ENCODE measurements around the gene RPUSD1. TPM values are rescaled to one million over a fixed set of nuclear protein-coding genes. Genes with fewer than 3 reads are reported as not detected.

The RPUSD1 gene
- total and polyA plus RNA-seq, 2 of the 13 experiments (the other 11 are each of a cell fraction or from before 2014, with no cell fraction given): 13.1 to 26.2 TPM

GRCh38 chr16:830107-830870, 42.1 kb upstream of the RPUSD1 start:
- H4K20me1 ChIP-seq (ENCODE audit: insufficient read depth, low read length): no peaks in the 10 kb centered on the region
- BruUV-seq (replicated peaks): no TSS peak
- no peaks in the 10 kb centered on the region for H3K79me2 ChIP-seq (ENCODE audit: insufficient read depth, low read length)
- H3K36me3 ChIP-seq (replicated peaks in 1 of 2; ENCODE audit: control insufficient read depth in 1 of 2, insufficient read depth in 2 of 2, low read length in 2 of 2): no peaks in the 10 kb centered on the region
- no peak for DNase-seq (ENCODE audit: low spot score)
- no peak overlapping the region for H2AFZ ChIP-seq (ENCODE audit: low read length)
- TF ChIP-seq TOE1 (CRISPR knock-in tag; IDR thresholded peaks at IDR 0.05): no peak
- TF ChIP-seq PLSCR1 (CRISPR knock-in tag; IDR thresholded peaks at IDR 0.05; ENCODE audit: borderline replicate concordance): no peak
- no peak for TF ChIP-seq RBM39 (IDR thresholded peaks at IDR 0.05; ENCODE audit: low read depth, low read length, poor library complexity, severe bottlenecking)
- no peak for TF ChIP-seq ZNF691 (CRISPR knock-in tag; IDR thresholded peaks at IDR 0.05; ENCODE audit: borderline replicate concordance, low read depth)
- TF ChIP-seq BCL6 (CRISPR knock-in tag; IDR thresholded peaks at IDR 0.05): no peak
- no peak for TF ChIP-seq ZBTB33 (CRISPR knock-in tag; IDR thresholded peaks at IDR 0.05)
- no peak for TF ChIP-seq SMAD1 (CRISPR knock-in tag; IDR thresholded peaks at IDR 0.05; ENCODE audit: borderline replicate concordance, low read depth)
- TF ChIP-seq PRMT3 (CRISPR knock-in tag; IDR thresholded peaks at IDR 0.05; ENCODE audit: borderline replicate concordance, low read depth): no peak
- H3K4me3 ChIP-seq (replicated peaks in 1 of 3; ENCODE audit: insufficient read depth in 1 of 3, low read depth in 2 of 3, low read length in 3 of 3): no peak overlapping the region
- POLR2A ChIA-PET: no interaction called here
- CTCF ChIA-PET (ENCODE audit: low intra/inter-chr PET ratio, low total read pairs): no interaction called here
- no peaks in the 10 kb centered on the region for H3K4me1 ChIP-seq (ENCODE audit: insufficient read depth, low read length)
- ATAC-seq: no peak
- no peaks in the 10 kb centered on the region for H3K9me3 ChIP-seq (ENCODE audit: low read length)
- 66% methylated on average over 21 of the region's 43 CpGs for WGBS (ENCODE audit: low lambda C conversion rate)
- no peak overlapping the region for H3K4me2 ChIP-seq (ENCODE audit: low read depth, low read length)
- intact Hi-C loops (cut with micrococcal nuclease; ENCODE audit: unreplicated experiment) (no loop called here), in situ Hi-C loops (cut with HindIII; ENCODE audit: extremely low pct_ligation_motif_present, low pct_unique_long_range_greater_than_20kb) (loop anchor here (10.0 kb wide), 1 partner anchor 65 kb away; no protein-coding TSS in a partner anchor)
- H3K27ac ChIP-seq (ENCODE audit: extremely low read length, insufficient read depth, low read length): no peak overlapping the region
- no peak for FAIRE-seq
- H3K9ac ChIP-seq (ENCODE audit: insufficient read depth, low read depth, low read length): no peak overlapping the region
- H3K27me3 ChIP-seq (ENCODE audit: control insufficient read depth in 1 of 2, insufficient read depth in 2 of 2, low read length in 2 of 2): peaks cover 25 to 81% of the 10 kb centered on the region in 2 experiments
